Large intestine (tissue), 3 donors: ENCODE measurements around the gene SULT2B1. TPM values are rescaled to one million over a fixed set of nuclear protein-coding genes. Genes with fewer than 3 reads are reported as not detected.
"Not testable (repeated sequence)": the region's sequence is repeated elsewhere in the genome, so short reads cannot be mapped to it uniquely, and the experiment has no call there.

Experiments
- DNase-seq, 2 donors: peaks; one replicate each; pipeline versions ENCODE4 v3.0.0 to v3.0.0-alpha.2; 2013
- H3K27ac ChIP-seq: one replicate; pipeline ENCODE4 v1.5.1; 2013; ENCODE audit warnings: low read length
- H3K27me3 ChIP-seq: 2 replicates; pipeline ENCODE4 v1.6.1; 2013; ENCODE audit warnings: low read length; ENCODE audit not compliant: control insufficient read depth, insufficient read depth
- H3K36me3 ChIP-seq: 2 replicates; pipeline ENCODE4 v1.6.1; 2013; ENCODE audit warnings: low read length; ENCODE audit not compliant: control insufficient read depth, insufficient read depth
- H3K4me1 ChIP-seq: one replicate; pipeline ENCODE4 v1.6.1; 2013; ENCODE audit warnings: low read length; ENCODE audit not compliant: control insufficient read depth, insufficient read depth
- H3K4me3 ChIP-seq: one replicate; pipeline ENCODE4 v1.5.1; 2013; ENCODE audit warnings: low read length
- H3K9me3 ChIP-seq: one replicate; pipeline ENCODE4 v1.6.1; 2013; ENCODE audit warnings: mild to moderate bottlenecking, low read depth, low read length, moderate library complexity; ENCODE audit not compliant: control insufficient read depth
- WGBS: methylation state at CpG from one replicate; pipeline ENCODE4 v1.1.5; 2013; ENCODE audit warnings: low lambda C conversion rate; ENCODE audit not compliant: insufficient coverage; 5-methylcytosine and 5-hydroxymethylcytosine counted together
- polyA plus RNA-seq: library from polyadenylated mRNA; unstranded; fragments of 120-200 nt; gene quantifications from one replicate; pipeline ENCODE4 v1.2.1, GENCODE V29; 2013

SULT2B1 gene
- polyA plus RNA-seq, 1 donor, result 1.0 TPM

DNA sequence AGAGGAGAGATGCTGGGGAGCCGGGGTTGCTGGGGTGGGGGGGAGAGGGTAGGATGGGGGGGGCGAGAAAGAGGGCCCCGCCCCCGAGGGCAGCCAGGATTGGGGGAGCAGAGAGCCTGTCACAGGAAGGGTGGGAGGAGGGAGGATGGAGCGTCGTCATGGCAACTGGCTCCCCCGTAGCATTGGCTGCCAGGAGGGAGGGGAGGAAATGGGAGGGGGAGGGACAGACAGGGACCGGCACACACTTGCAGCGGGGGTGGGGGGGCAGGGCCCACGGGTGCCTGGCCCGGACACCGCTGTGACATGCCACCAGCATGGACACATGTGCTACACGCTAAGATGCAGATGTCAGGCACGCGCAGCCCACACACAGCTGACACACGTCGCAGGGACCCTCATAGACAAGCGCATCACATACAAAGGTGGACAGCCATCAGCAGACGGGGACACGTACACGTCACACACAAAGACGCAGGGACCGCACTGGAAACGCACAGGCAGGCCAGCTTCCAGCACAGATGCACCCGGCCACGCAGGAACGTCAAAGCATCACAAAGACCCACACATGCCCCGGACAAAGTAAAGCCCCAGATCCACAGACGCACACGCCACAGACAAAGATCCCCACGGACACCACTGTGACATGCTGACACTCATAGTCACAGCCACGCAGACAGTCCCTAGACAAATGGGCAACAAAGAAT is 40.0 kb upstream of the SULT2B1 start, which contains the start of gene LMTK3:
Gene LMTK3, minus strand, starts transcription at position 36 of the 704 bp plus-strand sequence. CDS start 259 bp downstream, outside the sequence.
- DNase-seq, result peak in 1 of 2 donors; percentile 24
- Histone ChIP-seq H3K4me1 (peaks cover 5% of the 10 kb centered on the region), H3K27ac (no peak within 1 kb of the TSS), H3K27me3 (peaks cover 41% of the 10 kb centered on the region), H3K9me3 (peaks cover 4% of the 10 kb centered on the region), H3K36me3 (no peaks in the 10 kb centered on the region), H3K4me3 (peak within 1 kb of the TSS; percentile 17)
- no CpG with 5 or more reads among the region's 32 CpGs for WGBS

DNA sequence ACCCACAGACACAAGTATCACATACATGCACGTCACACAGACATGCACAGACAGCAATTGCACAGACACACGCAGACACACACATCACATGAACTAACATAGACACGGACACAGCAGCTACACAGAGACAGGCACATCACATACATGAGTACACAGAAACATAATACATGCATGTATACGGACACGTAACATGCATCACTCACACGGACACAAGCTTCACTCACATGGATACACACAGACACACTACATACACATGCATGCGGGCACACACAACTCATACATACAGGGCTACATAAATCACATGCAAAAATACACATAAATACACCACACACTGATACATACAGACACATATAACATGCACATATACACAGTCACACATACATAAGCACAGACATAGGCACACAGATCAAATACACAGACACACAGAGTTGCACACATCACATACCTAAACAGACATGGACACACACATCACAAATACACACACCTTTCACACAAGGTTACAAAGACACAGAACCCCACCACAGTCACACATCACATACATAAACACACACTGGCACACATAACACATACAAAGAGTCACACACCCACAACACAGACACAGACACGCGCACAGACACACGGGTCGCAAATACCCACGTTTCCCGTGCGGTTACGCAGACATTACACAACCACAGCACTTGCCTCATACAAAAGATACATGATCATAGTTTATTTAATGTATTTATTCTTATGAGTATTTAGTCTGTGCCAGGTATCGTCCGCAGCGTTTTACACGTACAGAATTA is 39.3 kb upstream of the SULT2B1 start:
- H3K36me3 ChIP-seq, result no peaks in the 10 kb centered on the region
- no peak overlapping the region for H3K27ac ChIP-seq
- peaks cover 4% of the 10 kb centered on the region for H3K9me3 ChIP-seq
- H3K4me1 ChIP-seq, result peaks cover 5% of the 10 kb centered on the region
- DNase-seq, result no peak
- no CpG with 5 or more reads among the region's 19 CpGs for WGBS
- peak overlapping the region; percentile 69 for H3K4me3 ChIP-seq
- H3K27me3 ChIP-seq, result peaks cover 41% of the 10 kb centered on the region

DNA sequence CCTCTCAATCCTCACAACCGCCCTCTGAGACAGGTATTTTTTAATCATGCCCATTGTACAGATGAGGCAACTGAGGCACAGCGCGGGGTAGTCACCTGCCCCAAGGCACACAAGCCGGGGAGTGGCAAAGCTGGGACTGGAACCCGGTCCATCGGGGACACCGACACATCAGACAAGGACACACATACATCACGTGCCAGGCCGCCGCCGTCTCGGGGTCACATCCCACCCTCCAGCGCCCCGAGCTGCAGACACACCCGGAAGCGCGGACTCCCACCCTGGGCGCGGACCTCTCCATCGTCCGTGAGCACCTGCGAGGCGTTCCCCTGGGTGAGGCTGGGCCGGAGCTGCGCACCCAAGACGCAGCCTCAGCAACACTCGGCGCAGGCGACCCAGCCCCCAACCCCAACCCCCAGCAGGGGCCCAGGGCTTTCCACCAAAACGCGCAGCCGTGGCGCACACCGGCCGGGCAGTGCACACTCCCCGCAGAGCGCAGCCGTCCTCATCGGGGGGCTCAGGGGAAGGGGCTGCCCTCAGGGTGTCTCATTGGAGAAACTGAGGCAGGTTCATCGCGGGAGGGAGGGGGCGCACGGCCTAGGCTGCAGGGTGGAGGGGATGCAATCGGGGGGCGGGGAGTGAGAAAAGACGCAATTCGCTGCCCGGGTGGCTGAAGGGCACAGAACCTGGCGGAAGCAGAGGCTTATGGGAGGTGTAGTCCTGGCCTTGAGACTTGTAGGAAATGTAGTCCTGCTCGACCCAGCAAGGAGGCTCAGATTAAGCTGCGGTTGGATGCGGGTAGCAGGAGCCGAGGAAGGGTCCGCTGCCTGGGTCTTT is 38.5 kb upstream of the SULT2B1 start:
- peak overlapping the region; percentile 69 for H3K4me3 ChIP-seq
- peaks cover 41% of the 10 kb centered on the region for H3K27me3 ChIP-seq
- DNase-seq, result peak; percentile 50 to 66
- H3K4me1 ChIP-seq, result peaks cover 5% of the 10 kb centered on the region
- H3K27ac ChIP-seq, result no peak overlapping the region
- no CpG with 5 or more reads among the region's 54 CpGs for WGBS
- no peaks in the 10 kb centered on the region for H3K36me3 ChIP-seq
- H3K9me3 ChIP-seq, result peaks cover 4% of the 10 kb centered on the region

DNA sequence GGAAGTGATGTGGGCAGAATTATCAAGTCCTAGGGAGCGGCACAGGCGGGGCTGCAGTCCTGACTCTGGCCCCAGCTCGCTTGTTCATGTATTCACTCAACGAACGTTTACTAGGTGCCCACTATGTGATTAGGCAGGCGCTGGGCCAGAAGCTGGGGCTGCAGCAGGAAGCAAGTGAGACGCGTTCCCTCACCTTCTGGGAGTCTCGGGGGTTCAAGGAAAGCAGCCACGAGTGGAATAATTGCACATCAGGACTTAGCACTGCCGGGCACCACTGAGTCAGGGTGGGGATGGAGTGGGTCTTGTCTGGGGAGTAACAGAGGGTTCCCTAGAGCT is 37.9 kb upstream of the SULT2B1 start:
- WGBS, result no CpG with 5 or more reads among the region's 11 CpGs
- Histone ChIP-seq H3K9me3 (peaks cover 4% of the 10 kb centered on the region), H3K27ac (no peak overlapping the region), H3K4me1 (peaks cover 5% of the 10 kb centered on the region), H3K4me3 (no peak overlapping the region), H3K36me3 (no peaks in the 10 kb centered on the region), H3K27me3 (peaks cover 41% of the 10 kb centered on the region)
- no peak for DNase-seq

DNA sequence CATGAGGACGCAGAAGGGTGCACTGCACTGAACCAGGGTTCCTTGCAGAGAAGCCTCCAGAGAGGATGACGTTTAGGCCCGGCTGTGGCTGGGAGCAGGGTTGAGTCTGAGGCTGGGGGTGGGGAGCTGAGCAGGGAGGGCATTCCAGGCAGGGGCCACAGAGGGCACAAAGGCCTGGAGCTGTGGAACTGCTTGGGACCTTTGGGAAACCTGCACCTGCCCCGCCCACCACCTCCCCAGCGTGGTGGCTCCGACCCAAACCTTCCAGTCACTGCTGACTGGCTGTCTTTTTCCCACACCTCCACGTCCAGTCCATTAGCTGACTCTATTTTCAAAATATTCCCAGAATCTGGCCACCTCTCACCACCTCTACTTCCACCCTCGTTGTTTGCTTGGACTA is 35.4 kb upstream of the SULT2B1 start:
- 77% methylated on average over 2 of the region's 8 CpGs for WGBS
- Histone ChIP-seq H3K4me3 (no peak overlapping the region), H3K9me3 (peaks cover 4% of the 10 kb centered on the region), H3K27me3 (peaks cover 20% of the 10 kb centered on the region), H3K27ac (no peak overlapping the region), H3K36me3 (no peaks in the 10 kb centered on the region), H3K4me1 (peaks cover 5% of the 10 kb centered on the region)
- no peak for DNase-seq

DNA sequence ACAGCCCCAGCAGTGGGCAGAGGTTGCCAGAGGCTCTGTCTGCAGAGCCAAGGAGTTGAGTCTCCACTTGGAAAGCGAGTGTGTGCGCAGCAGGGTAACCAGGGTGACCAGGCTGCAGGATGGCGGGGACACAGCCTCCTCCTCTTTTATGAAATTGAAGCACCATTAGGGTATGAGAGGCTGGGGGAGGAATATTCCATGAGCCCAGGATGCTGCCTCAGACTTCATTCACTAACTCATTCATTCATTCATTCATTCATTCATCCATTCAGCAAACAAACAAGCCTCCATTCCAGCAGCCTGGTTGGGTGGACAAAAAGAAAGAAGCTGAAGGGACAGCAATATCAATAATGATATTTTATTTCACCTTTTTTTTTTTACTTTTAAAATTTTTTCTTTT is 33.8 kb upstream of the SULT2B1 start:
- peaks cover 4% of the 10 kb centered on the region for H3K9me3 ChIP-seq
- no peaks in the 10 kb centered on the region for H3K36me3 ChIP-seq
- WGBS, result no CpG with 5 or more reads among the region's 3 CpGs
- no peak for DNase-seq
- H3K27me3 ChIP-seq, result peaks cover 5% of the 10 kb centered on the region
- peaks cover 2% of the 10 kb centered on the region for H3K4me1 ChIP-seq
- H3K4me3 ChIP-seq, result no peak overlapping the region
- H3K27ac ChIP-seq, result no peak overlapping the region

DNA sequence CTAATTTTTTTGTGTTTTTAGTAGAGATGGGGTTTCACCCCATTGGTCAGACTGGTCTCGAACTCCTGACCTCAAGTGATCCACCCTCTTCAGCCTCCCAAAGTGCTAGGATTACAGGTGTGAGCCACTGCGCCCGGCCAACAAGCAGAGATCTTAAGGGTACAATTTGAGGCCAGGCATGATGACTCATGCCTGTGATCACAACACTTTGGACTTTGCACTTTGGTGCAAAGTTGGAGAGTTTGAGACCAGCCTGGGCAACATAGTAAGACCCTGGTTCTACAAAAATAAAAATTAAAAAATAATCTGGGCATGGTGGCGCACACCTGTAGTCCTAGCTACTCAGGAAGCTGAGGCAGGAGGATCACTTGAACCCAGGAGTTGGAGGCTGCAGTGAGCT is 32.5 kb upstream of the SULT2B1 start:
- not testable (repeated sequence) for DNase-seq, H3K27ac ChIP-seq, H3K4me1 ChIP-seq, H3K9me3 ChIP-seq, H3K36me3 ChIP-seq, H3K27me3 ChIP-seq, H3K4me3 ChIP-seq
- no CpG with 5 or more reads among the region's 4 CpGs for WGBS

DNA sequence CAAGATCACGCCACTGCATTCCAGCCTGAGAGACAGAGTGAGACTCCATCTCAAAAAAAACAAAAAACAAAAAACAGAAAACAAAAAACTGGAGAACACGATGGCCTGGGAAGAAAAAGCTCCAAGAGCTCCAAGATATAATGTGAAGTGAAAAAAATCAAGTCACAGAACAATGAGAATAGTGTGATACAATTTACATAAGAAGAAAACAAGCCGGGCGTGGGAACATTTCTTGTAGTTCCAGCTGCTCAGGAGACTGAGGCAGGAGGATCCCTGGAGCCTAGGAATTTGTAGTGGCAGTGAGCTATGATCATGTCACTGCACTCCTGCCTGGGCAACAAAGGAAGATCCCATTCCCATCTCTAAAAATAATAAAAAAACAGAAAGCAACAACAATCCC is 31.8 kb upstream of the SULT2B1 start:
- H3K9me3 ChIP-seq, result no peaks in the 10 kb centered on the region
- no peak for DNase-seq
- H3K27ac ChIP-seq, result no peak overlapping the region
- H3K36me3 ChIP-seq, result no peaks in the 10 kb centered on the region
- no peaks in the 10 kb centered on the region for H3K4me1 ChIP-seq
- WGBS, result no CpG with 5 or more reads among the region's 4 CpGs
- H3K27me3 ChIP-seq, result no peaks in the 10 kb centered on the region
- H3K4me3 ChIP-seq, result no peak overlapping the region

DNA sequence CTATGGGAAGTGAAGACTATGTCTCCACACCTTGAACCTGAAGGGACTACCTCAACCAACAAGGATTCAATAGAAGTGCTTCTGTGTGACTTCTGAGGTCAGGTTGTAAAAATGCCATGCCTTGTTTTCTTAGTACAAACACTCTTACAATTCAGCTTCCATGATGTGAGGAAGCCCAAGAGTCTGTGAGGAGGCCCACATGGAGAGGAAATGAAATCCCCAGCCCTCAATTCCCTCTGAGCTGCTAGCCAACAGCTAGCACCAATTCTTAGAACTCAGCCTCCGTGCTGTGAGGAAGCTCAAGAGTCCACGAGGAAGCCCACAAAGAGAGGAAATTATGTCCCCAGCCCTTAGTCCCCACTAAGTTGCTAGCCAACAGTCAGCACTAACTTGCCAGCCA is 27.8 kb upstream of the SULT2B1 start:
- WGBS, result no CpG with 5 or more reads among the region's 2 CpGs
- H3K36me3 ChIP-seq, result no peaks in the 10 kb centered on the region
- no peaks in the 10 kb centered on the region for H3K4me1 ChIP-seq
- DNase-seq, result no peak
- no peak overlapping the region for H3K4me3 ChIP-seq
- peaks cover 6% of the 10 kb centered on the region for H3K9me3 ChIP-seq
- no peaks in the 10 kb centered on the region for H3K27me3 ChIP-seq
- H3K27ac ChIP-seq, result no peak overlapping the region

DNA sequence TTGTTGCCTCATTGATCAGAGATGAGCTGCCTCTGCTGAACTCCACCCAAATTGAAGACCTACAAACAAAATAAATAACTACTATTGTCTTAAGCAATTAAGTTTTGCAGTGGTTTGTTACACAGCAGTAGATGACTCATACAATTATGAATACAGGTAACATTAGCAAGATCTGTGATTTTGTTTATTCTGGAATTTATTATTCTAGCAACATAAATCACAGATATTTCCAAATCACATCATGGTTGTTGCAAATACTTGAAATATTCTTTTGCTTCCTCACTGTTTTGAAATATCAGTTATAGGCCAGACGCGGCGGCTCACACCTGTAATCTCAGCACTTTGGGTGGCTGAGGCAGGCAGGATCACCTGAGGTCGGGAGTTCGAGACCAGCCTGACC is 27.2 kb upstream of the SULT2B1 start:
- no CpG with 5 or more reads among the region's 5 CpGs for WGBS
- Histone ChIP-seq H3K4me1 (no peaks in the 10 kb centered on the region), H3K9me3 (peaks cover 6% of the 10 kb centered on the region), H3K27ac (no peak overlapping the region), H3K27me3 (no peaks in the 10 kb centered on the region), H3K36me3 (no peaks in the 10 kb centered on the region), H3K4me3 (no peak overlapping the region)
- DNase-seq, result no peak
